Endometrial microvascular endothelial cells (primary cell): ENCODE measurements around the gene INSYN1. TPM values are rescaled to one million over a fixed set of nuclear protein-coding genes. Genes with fewer than 3 reads are reported as not detected.
"Not testable (repeated sequence)": the region's sequence is repeated elsewhere in the genome, so short reads cannot be mapped to it uniquely, and the experiment has no call there.

ENCODE experiments used
- in situ Hi-C: cut with HindIII; loops from 2 replicates; pipeline ENCODE4 v1.10.0; 2017; ENCODE audit warnings: low sequenced_read_pairs, low pct_unique_long_range_greater_than_20kb; ENCODE audit errors: inconsistent ontology term
- total RNA-seq: library from RNA; depleted of rRNA; stranded (reverse); fragments of >200 nt; gene quantifications from one replicate; pipeline ENCODE4 v1.2.3, GENCODE V29; 2015; ENCODE audit errors: inconsistent ontology term

INSYN1 gene
- total RNA-seq, 1 donor from 2014 or later: not detected

- in situ Hi-C loops: not testable (repeated sequence)
These were observed 21.1 kb downstream of the INSYN1 start for GRCh38 chr15:73732051-73732450.

- in situ Hi-C loops: no loop called here
These were observed 25.7 kb downstream of the INSYN1 start for GRCh38 chr15:73727330-73727976.

GRCh38 chr15:73724212-73724611 is 28.9 kb downstream of the INSYN1 start:
- in situ Hi-C loops: no loop called here

- in situ Hi-C loops: no loop called here
These were observed 30.0 kb downstream of the INSYN1 start for GRCh38 chr15:73723191-73723590.

GRCh38 chr15:73722425-73722824 is 30.7 kb downstream of the INSYN1 start:
- in situ Hi-C loops: no loop called here

GRCh38 chr15:73718694-73719093 is 34.5 kb downstream of the INSYN1 start:
- in situ Hi-C loops: no loop called here

GRCh38 chr15:73717802-73718201 is 35.3 kb downstream of the INSYN1 start:
- in situ Hi-C loops: no loop called here

GRCh38 chr15:73717206-73717605 is 35.9 kb downstream of the INSYN1 start:
- in situ Hi-C loops: no loop called here

- in situ Hi-C loops: no loop called here
These were observed 36.7 kb downstream of the INSYN1 start for GRCh38 chr15:73716417-73716816.

- in situ Hi-C loops: no loop called here
These were observed 37.7 kb downstream of the INSYN1 start for GRCh38 chr15:73715417-73715816.

GRCh38 chr15:73714695-73715301 is 38.4 kb downstream of the INSYN1 start:
- in situ Hi-C loops: no loop called here

- in situ Hi-C loops: no loop called here
These were observed 41.0 kb downstream of the INSYN1 start for GRCh38 chr15:73712107-73712506.

GRCh38 chr15:73711526-73711925 is 41.6 kb downstream of the INSYN1 start:
- in situ Hi-C loops: no loop called here

GRCh38 chr15:73710321-73710720 is 42.8 kb downstream of the INSYN1 start:
- in situ Hi-C loops: no loop called here

- in situ Hi-C loops: no loop called here
These were observed 43.5 kb downstream of the INSYN1 start for GRCh38 chr15:73709686-73710085.

GRCh38 chr15:73709241-73709640 is 43.9 kb downstream of the INSYN1 start:
- in situ Hi-C loops: no loop called here

- in situ Hi-C loops: no loop called here
These were observed 44.5 kb downstream of the INSYN1 start for GRCh38 chr15:73708691-73709090.

- in situ Hi-C loops: no loop called here
These were observed 48.1 kb downstream of the INSYN1 start for GRCh38 chr15:73704869-73705645.

GRCh38 chr15:73704142-73704868 is 48.8 kb downstream of the INSYN1 start:
- in situ Hi-C loops: not testable (repeated sequence)
